SK-N-SH (cell line): ENCODE results near the gene SFMBT2.

Source experiments
- EP300 ChIP-seq, 2 experiments: IDR thresholded peaks; 2 replicates each; pipeline versions ENCODE4 v1.4.0 to v1.6.1; 2012; ENCODE audit warnings: borderline replicate concordance in 1 of 2, low read depth in 1 of 2, low read length in 1 of 2
- EZH2phosphoT487 ChIP-seq: fragments of 200-600 bp; sonication (generic); IDR thresholded peaks from 2 replicates; pipeline ENCODE4 v1.6.1; 2017; ENCODE audit warnings: low read depth, mixed run types, mild to moderate bottlenecking, antibody characterized with exemption, moderate library complexity, borderline replicate concordance
- FOSL2 ChIP-seq: IDR thresholded peaks from 2 replicates; pipeline ENCODE4 v1.4.0; 2012; ENCODE audit warnings: low read depth, mild to moderate bottlenecking, moderate library complexity, borderline replicate concordance
- FOXJ3 ChIP-seq: sonication (generic); formaldehyde crosslinking; IDR thresholded peaks from 2 replicates; pipeline ENCODE4 v1.5.1; 2020; ENCODE audit warnings: mild to moderate bottlenecking, missing genetic modification reagents
- NRF1 ChIP-seq: IDR thresholded peaks from 2 replicates; pipeline ENCODE4 v1.6.1; 2012; ENCODE audit warnings: low read depth, mild to moderate bottlenecking, low read length
- POLR2AphosphoS5 ChIP-seq: IDR thresholded peaks from 2 replicates; pipeline ENCODE4 v1.6.1; 2012; ENCODE audit warnings: low read depth, low read length
- RAD21 ChIP-seq: IDR thresholded peaks from 2 replicates; pipeline ENCODE4 v1.6.1; 2012; ENCODE audit warnings: mild to moderate bottlenecking, low read length
- RXRA ChIP-seq: IDR thresholded peaks from 2 replicates; pipeline ENCODE4 v1.4.0; 2012; ENCODE audit warnings: low read depth, mild to moderate bottlenecking, borderline replicate concordance
- TCF12 ChIP-seq: IDR thresholded peaks from 2 replicates; pipeline ENCODE4 v1.4.0; 2012
- TF ChIP-seq, protein P1 (sequence below): fragments of 150-350 bp; IDR thresholded peaks from 2 replicates; pipeline ENCODE4 v1.6.1; 2017; ENCODE audit warnings: antibody characterized with exemption, low read length, low read depth, borderline replicate concordance
- TF ChIP-seq, protein P2 (sequence below): fragments of 200-600 bp; sonication (generic); IDR thresholded peaks from 2 replicates; pipeline ENCODE4 v1.6.1; 2017; ENCODE audit warnings: antibody characterized with exemption, mild to moderate bottlenecking, moderate library complexity
- TF ChIP-seq, protein P3 (sequence below): IDR thresholded peaks from 2 replicates; pipeline ENCODE4 v1.4.0; 2012; ENCODE audit warnings: low read depth
- TF ChIP-seq, protein P4 (sequence below): IDR thresholded peaks from 2 replicates; pipeline ENCODE4 v1.6.1; 2012; ENCODE audit warnings: mild to moderate bottlenecking, low read depth, low read length, moderate library complexity
- TF ChIP-seq, protein P5 (sequence below): IDR thresholded peaks from 2 replicates; pipeline ENCODE4 v1.4.0; 2012; ENCODE audit warnings: low read depth, borderline replicate concordance

GRCh38 chr10:7218968-7219367, 191.9 kb downstream of the SFMBT2 start:
- TF ChIP-seq, protein P1, sequence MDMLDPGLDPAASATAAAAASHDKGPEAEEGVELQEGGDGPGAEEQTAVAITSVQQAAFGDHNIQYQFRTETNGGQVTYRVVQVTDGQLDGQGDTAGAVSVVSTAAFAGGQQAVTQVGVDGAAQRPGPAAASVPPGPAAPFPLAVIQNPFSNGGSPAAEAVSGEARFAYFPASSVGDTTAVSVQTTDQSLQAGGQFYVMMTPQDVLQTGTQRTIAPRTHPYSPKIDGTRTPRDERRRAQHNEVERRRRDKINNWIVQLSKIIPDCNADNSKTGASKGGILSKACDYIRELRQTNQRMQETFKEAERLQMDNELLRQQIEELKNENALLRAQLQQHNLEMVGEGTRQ, result no peak
- TF ChIP-seq, protein P2, sequence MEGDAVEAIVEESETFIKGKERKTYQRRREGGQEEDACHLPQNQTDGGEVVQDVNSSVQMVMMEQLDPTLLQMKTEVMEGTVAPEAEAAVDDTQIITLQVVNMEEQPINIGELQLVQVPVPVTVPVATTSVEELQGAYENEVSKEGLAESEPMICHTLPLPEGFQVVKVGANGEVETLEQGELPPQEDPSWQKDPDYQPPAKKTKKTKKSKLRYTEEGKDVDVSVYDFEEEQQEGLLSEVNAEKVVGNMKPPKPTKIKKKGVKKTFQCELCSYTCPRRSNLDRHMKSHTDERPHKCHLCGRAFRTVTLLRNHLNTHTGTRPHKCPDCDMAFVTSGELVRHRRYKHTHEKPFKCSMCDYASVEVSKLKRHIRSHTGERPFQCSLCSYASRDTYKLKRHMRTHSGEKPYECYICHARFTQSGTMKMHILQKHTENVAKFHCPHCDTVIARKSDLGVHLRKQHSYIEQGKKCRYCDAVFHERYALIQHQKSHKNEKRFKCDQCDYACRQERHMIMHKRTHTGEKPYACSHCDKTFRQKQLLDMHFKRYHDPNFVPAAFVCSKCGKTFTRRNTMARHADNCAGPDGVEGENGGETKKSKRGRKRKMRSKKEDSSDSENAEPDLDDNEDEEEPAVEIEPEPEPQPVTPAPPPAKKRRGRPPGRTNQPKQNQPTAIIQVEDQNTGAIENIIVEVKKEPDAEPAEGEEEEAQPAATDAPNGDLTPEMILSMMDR, result no peak
- TF ChIP-seq, protein P3, sequence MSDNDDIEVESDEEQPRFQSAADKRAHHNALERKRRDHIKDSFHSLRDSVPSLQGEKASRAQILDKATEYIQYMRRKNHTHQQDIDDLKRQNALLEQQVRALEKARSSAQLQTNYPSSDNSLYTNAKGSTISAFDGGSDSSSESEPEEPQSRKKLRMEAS, result no peak
- no peak for TF ChIP-seq EP300 (IDR thresholded peaks at IDR 0.05; ENCODE audit: borderline replicate concordance in 1 of 2, low read depth in 1 of 2, low read length in 1 of 2)
- TF ChIP-seq POLR2AphosphoS5, result no peak
- TF ChIP-seq NRF1, result no peak
- no peak for TF ChIP-seq EZH2phosphoT487
- TF ChIP-seq, protein P4, sequence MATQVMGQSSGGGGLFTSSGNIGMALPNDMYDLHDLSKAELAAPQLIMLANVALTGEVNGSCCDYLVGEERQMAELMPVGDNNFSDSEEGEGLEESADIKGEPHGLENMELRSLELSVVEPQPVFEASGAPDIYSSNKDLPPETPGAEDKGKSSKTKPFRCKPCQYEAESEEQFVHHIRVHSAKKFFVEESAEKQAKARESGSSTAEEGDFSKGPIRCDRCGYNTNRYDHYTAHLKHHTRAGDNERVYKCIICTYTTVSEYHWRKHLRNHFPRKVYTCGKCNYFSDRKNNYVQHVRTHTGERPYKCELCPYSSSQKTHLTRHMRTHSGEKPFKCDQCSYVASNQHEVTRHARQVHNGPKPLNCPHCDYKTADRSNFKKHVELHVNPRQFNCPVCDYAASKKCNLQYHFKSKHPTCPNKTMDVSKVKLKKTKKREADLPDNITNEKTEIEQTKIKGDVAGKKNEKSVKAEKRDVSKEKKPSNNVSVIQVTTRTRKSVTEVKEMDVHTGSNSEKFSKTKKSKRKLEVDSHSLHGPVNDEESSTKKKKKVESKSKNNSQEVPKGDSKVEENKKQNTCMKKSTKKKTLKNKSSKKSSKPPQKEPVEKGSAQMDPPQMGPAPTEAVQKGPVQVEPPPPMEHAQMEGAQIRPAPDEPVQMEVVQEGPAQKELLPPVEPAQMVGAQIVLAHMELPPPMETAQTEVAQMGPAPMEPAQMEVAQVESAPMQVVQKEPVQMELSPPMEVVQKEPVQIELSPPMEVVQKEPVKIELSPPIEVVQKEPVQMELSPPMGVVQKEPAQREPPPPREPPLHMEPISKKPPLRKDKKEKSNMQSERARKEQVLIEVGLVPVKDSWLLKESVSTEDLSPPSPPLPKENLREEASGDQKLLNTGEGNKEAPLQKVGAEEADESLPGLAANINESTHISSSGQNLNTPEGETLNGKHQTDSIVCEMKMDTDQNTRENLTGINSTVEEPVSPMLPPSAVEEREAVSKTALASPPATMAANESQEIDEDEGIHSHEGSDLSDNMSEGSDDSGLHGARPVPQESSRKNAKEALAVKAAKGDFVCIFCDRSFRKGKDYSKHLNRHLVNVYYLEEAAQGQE, result no peak
- TF ChIP-seq FOXJ3 (CRISPR knock-in tag), result no peak
- no peak for TF ChIP-seq FOSL2
- TF ChIP-seq RAD21, result no peak
- TF ChIP-seq, protein P5, sequence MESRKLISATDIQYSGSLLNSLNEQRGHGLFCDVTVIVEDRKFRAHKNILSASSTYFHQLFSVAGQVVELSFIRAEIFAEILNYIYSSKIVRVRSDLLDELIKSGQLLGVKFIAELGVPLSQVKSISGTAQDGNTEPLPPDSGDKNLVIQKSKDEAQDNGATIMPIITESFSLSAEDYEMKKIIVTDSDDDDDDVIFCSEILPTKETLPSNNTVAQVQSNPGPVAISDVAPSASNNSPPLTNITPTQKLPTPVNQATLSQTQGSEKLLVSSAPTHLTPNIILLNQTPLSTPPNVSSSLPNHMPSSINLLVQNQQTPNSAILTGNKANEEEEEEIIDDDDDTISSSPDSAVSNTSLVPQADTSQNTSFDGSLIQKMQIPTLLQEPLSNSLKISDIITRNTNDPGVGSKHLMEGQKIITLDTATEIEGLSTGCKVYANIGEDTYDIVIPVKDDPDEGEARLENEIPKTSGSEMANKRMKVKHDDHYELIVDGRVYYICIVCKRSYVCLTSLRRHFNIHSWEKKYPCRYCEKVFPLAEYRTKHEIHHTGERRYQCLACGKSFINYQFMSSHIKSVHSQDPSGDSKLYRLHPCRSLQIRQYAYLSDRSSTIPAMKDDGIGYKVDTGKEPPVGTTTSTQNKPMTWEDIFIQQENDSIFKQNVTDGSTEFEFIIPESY, result no peak
- TF ChIP-seq TCF12, result no peak
- TF ChIP-seq RXRA, result no peak
